Stimulated activated naive B cell treated with anti-CD40 and anti-IgM and Interleukin-4, amounts not matched to agents 10 μg/mL and 1 μg/mL and 100 μg/mL, for 72 hours (primary cell): ENCODE results near the gene GON7.

Source experiments
- ATAC-seq, 2 donors: fragments of 150-1000 bp; cut with Tn5 transposase; replicated peaks; 2 replicates each; pipeline ENCODE4 v1.10.0; 2021; ENCODE audit warnings: moderate library complexity in 1 of 2
- DNase-seq: peaks from one replicate; pipeline ENCODE4 v3.0.0; 2021
- H3K27ac Mint-ChIP-seq: one replicate; pipeline ENCODE4 v1.8.0; 2022; ENCODE audit warnings: mild to moderate bottlenecking, mixed read lengths
- H3K27me3 Mint-ChIP-seq, 2 donors: one replicate each; pipeline ENCODE4 v1.8.0; 2022; ENCODE audit warnings: mixed read lengths in 2 of 2
- H3K36me3 Mint-ChIP-seq, 2 donors: one replicate each; pipeline ENCODE4 v1.8.0; 2022; ENCODE audit warnings: mixed read lengths in 2 of 2, mild to moderate bottlenecking in 1 of 2
- H3K4me1 Mint-ChIP-seq, 2 donors: one replicate each; pipeline ENCODE4 v1.8.0; 2022; ENCODE audit warnings: mixed read lengths in 2 of 2, mild to moderate bottlenecking in 1 of 2
- H3K4me3 Mint-ChIP-seq, 2 donors: one replicate each; pipeline ENCODE4 v1.8.0; 2022; ENCODE audit warnings: mild to moderate bottlenecking in 2 of 2, mixed read lengths in 2 of 2, moderate library complexity in 1 of 2
- H3K9me3 Mint-ChIP-seq, 2 donors: one replicate each; pipeline ENCODE4 v1.8.0; 2022; ENCODE audit warnings: mixed read lengths in 2 of 2, mild to moderate bottlenecking in 1 of 2

The GON7 gene

DNA sequence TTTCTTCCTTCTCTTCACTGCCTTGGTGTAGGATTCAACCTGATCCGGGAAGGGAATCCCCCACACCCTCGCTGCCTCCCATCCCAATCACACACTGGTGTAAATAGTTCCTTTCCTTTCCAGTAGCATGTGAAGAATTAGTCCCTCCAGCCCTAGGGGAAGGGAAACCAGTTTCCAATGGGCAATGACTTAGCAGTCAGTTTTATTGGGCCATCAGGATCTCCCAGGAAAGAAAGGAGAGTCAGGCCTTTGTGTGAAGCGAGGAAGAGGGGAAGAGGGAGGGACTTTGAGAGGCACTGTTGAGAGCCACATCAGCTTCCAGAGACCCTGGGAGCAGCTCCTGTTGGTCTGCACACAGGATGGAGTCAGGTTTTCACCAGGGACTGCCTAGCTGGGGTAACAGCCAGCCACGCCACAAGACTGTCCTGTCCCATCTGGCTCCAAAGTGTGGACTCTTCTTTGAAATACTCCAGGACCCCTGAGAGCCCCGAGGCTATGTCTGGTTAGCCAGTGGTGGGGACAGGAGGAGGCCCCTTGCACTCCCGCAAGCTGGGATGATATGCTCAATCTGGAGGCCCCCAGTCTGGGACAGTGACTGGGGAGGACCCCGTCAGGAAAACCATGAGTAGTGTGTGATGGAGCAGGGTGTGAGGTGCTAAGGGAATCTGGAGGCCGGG, 50.0 kb downstream of the GON7 start:
- H3K27ac Mint-ChIP-seq, result no peak overlapping the region
- no peaks in the 10 kb centered on the region for H3K36me3 Mint-ChIP-seq
- DNase-seq (no peak), ATAC-seq (no peak)
- H3K27me3 Mint-ChIP-seq, result peaks cover 4 to 9% of the 10 kb centered on the region in 2 donors
- no peaks in the 10 kb centered on the region for H3K4me1 Mint-ChIP-seq
- no peak overlapping the region for H3K4me3 Mint-ChIP-seq
- H3K9me3 Mint-ChIP-seq, result no peaks in the 10 kb centered on the region

DNA sequence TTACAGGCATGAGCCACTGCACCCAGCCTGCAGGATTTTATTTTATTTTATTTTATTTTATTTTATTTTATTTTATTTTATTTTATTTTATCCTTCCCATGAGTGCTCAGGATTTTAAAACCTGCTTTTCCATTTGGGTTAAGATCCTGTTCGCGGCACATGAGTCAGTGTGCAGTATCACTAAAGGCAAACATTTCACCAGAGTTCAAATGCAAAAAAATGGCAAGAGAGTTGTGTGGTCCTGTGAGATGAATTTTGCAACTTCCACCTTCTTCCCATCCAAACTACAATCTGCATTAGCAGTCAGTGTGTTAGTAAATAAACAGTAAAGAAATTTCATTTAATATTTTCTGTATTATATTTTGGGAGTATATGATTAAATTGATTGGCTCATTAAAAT, 51.2 kb downstream of the GON7 start:
- peaks cover 4 to 12% of the 10 kb centered on the region in 2 donors for H3K27me3 Mint-ChIP-seq
- ATAC-seq (no peak), DNase-seq (no peak)
- H3K27ac Mint-ChIP-seq, result no peak overlapping the region
- peaks cover 0 to 1% of the 10 kb centered on the region in 2 donors for H3K4me1 Mint-ChIP-seq
- H3K36me3 Mint-ChIP-seq, result no peaks in the 10 kb centered on the region
- no peak overlapping the region for H3K4me3 Mint-ChIP-seq
- no peaks in the 10 kb centered on the region for H3K9me3 Mint-ChIP-seq

GRCh38 chr14:93153121-93153520, 53.7 kb downstream of the GON7 start:
- H3K27ac Mint-ChIP-seq, result no peak overlapping the region
- H3K4me3 Mint-ChIP-seq, result no peak overlapping the region
- H3K27me3 Mint-ChIP-seq, result peaks cover 9 to 16% of the 10 kb centered on the region in 2 donors
- no peaks in the 10 kb centered on the region for H3K36me3 Mint-ChIP-seq
- H3K4me1 Mint-ChIP-seq, result peaks cover 0 to 8% of the 10 kb centered on the region in 2 donors
- no peak for DNase-seq
- no peaks in the 10 kb centered on the region for H3K9me3 Mint-ChIP-seq
- ATAC-seq, result no peak
